NCI-H2227 treated with DMSO at 0.1 percent for 48 hours (cell line): ENCODE data around the gene STARD7.
"Not testable (repeated sequence)": the region's sequence is repeated elsewhere in the genome, so short reads cannot be mapped to it uniquely, and the experiment has no call there.

Experiments used
- DNase-seq: peaks from one replicate; lab custom pipeline; 2025; lab: John Stamatoyannopoulos, UW

The STARD7 gene

DNA sequence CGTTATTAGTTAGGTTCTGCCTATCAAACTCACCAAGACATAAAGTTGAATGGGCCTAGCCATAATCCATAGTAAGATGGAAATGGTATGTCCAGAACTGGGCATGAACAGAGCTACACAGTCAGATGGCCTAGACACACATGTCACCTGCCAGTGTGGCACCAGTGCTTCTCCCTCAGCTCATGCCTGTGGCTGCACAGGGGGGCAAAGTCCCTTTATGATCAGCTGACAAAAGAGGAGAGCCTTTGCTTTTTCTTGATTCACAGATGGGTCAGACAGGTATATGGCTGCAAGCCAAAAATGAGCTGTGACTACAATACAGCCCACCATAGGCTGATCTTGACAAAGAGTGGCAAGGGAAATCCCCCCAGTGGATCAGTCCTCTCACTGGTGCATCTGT, 28.3 kb upstream of the STARD7 start:
- no peak for DNase-seq

DNA sequence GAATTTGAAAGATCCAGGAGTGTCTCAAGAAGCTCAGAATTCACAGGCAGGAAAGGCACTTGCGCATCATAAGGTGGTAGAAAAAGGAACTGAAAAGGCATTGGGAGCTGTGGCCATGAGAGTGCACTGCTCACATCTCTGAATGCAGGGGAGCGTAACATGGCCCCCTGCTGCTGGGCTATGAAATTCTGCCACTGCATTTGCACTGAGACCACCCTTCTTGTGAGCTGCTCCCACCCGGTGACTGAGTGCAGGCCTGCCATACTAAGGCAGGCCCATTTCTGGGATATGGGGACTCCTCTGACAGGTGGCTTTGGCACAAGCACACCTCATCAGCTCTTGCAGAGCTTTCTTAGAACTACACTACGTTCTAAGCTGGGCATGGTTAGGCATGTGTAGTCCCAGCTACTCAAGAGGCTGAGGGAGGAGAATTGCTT, 25.3 kb upstream of the STARD7 start:
- no peak for DNase-seq

DNA sequence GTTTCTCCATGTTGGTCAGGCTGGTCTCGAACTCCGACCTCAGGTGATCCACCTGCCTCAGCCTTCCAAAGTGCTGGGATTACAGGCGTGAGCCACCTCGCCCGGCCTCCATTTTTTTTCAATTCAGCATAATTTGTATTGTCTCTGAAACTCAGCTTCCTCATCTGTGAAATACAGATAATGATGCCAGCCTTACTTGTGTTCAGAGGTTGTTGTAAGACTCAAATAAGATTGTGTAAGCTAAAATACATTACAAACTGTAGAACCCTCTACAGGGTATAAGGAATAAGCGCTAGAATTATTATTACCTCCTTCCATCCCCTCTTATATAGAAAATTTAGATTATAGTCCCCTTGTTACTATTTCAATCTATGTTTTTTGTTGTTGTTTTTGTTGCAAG, 24.8 kb upstream of the STARD7 start:
- no peak for DNase-seq

GRCh38 chr2:96231316-96231715, 22.7 kb upstream of the STARD7 start:
- no peak for DNase-seq

- DNase-seq, result no peak
These were observed 16.4 kb upstream of the STARD7 start for GRCh38 chr2:96225016-96225533.

DNA sequence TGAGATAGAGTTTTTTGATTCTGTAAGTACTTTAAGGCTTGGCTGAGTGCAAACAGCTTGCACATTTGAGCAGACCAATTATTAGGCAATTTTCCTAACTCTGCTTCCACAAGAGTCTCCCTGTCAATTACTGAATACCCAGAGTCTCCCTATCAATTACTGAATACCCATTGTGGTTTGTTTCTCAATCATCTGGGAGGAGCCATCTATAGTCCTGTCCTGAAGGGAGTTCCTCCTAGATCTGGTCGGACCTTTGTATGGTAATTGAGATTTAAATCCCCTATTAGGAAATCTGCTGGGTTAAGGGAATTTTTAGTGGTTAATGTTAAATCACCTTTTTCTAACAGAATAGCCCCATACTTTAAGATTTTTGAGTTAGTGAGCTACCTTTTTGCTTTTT, 12.5 kb upstream of the STARD7 start:
- DNase-seq, result not testable (repeated sequence)

- DNase-seq, result not testable (repeated sequence)
These were observed 11.3 kb upstream of the STARD7 start for GRCh38 chr2:96219959-96220358.

- no peak for DNase-seq
These were observed 10.0 kb upstream of the STARD7 start for GRCh38 chr2:96218508-96219131.

DNA sequence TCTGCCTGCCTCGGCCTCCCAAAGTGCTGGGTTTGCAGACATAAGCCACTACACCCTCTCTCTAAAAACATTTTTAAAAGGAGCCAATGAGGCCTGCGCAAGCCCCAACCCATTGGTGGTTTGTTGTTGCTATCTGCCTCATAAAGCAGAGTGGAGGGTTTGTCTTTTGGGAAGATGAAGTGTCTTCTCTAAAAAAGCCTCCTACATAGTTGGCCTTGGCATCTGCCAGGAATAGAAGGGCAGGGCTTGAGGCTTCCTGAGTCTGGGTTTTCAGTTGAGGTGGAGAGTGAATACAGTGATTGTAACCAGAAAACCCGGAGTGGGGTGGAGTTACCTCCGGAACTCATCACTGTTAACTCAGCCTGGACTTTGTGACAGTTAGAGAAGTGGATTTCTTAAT, 5.9 kb upstream of the STARD7 start:
- no peak for DNase-seq

- no peak for DNase-seq
These were observed 4.8 kb upstream of the STARD7 start for GRCh38 chr2:96213379-96213778.

- DNase-seq, result no peak
These were observed 3.7 kb upstream of the STARD7 start for GRCh38 chr2:96212339-96212738.

DNA sequence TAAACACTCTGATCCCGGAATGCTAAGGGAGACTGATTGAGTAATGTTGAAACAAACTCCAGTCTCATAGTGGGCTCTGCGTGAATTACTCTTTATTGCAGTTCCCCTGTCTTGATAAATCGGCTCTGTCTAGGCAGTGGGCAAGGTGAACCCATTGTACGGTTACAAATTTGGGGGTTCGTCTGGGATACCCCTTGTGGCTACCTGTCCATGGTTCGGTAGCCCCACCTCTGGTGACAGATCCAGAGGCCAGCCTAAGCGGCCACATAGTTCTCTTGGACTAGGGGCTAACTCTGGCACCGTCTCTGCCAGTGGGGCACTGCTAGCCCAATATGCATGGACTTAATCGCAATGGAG, 1.1 kb upstream of the STARD7 start:
- DNase-seq, result no peak

DNA sequence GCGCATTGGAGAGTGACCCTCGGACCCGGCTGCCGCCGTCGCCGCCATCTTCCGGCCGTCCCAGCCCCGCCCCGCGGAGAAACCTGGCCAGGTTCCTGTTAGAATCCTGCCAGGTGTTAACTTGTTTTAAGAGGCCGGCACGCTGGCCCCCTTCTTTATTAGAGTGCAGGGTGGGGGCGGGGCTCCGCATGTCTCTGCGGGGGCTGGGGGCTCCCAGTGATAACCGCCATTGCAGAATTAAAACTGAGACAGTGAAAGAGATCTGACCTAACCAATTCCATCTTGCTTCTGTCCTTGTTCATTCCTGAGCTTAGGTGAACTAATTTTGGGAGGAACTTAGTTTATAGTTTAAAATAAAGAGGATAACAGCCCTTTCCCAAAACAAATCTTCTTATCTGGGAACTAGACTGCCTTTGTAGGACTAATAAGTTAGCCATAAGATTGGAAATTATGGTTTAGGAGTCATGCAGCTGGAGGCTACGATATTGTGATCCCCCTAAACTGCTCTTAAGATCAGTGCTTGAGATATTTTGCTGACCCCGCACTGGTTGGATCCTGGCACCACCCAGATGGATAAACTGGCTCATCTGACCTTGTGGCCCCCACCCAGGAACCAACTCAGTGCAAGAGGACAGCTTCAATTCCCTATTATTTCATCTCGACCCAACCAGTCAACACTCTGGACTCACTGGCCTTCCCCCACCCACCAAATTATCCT, 543 bp upstream of the STARD7 start:
- no peak for DNase-seq

DNA sequence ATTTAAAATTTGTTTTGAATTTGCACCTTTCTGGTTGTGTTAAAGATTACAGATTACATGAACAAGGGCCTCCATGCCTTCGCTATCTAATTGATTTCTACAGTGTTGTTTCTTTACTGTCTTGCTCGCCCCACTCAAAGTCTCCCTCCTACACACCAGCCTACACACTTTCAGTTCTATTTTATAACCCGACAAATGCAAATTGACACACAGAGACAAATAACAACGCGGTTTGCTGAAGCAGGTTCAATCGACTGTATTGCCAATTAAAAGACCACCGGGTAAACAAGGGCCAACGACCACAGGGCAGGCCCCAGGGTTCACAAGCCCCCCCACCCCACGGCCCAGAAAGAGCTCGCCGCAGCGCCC, 869 bp downstream of the STARD7 start:
- DNase-seq, result no peak

DNA sequence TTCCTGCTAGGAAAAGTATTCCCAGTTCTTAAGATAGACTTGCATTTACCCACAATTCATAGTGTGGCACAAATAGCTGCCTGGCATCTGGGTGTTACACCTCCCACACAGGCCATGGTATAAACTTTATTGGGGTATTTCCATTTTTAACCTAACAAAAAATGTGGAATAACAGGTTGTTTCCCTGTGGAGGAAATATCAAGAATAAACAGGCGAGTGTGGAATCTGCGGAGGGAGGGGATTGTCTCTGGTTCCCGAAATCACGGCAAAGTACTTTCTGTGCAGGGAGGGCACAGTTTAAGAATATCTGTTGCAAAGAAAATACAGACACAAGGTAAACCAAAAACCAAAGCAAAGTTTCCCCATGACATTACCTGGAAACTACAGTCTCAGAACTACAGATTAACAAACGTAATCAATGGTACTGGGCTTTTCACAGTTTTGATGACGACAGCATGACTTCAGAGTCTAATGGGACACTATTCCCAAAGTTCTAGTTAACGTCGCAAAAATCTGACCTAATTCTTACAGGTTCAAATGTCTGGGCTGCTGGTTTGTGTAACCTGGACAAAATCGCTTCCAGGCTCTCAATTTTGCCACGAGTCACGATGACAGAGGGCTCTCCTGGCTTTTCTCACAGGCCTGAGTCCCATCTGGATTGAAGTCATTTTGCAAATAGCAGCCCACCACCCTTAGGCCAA, 1.4 kb downstream of the STARD7 start:
- no peak for DNase-seq

DNA sequence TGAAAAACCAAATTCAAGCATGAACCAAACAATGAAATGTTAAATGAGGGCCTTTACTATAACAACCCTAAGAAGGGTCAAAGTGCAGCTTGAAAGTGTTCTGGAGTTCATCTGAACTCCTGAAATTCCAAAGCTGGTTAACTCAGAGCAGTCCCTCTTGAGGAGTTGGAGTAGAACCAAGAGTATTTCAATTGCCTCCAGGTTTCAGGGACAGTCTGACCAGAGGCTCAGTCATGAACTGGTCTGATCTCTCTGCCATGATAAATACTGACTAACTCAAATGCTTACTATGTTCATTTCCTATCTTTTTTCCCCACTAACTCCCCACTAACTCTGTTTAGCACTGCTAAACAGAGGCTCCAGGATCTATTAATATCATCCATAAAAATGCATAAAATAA, 2.7 kb downstream of the STARD7 start:
- no peak for DNase-seq

DNA sequence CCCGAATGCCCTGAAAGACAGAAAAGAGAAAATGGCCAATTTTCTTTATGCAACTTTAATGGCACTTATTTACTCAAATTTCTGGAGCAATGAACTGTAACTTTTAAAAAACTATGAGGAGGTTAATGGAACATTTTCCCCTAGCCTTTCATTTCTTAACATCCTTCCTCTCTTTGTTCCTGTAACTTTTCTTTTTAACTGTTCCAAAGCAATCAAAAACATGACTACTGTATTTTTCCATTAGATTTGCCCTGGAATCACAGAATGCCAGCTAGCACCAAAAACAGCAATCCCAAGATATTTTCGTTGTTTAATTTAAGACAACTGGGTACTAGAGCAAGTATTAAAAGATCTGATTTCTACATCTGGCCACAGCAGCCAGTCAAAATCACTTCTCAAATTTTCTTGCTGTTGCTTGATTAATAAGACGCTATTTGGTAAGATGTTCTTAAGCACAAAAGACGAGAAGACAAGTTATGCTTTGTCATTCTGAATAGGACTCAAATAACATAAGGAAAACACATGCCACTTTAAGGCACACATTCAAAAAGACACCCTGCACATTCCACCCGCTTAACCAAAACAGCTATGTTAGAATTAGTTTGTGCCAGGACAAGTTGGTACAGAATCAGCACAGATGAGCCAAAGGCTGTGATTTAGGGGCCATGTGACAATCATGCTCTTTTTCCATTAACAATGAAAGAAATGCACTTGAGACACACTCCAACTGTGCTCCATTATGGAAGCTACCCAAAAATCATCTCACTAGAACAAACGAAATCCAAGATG, 3.6 kb downstream of the STARD7 start:
- DNase-seq, result peak; percentile 71

- no peak for DNase-seq
These were observed 5.2 kb downstream of the STARD7 start for GRCh38 chr2:96203130-96204028.

- no peak for DNase-seq
These were observed 6.3 kb downstream of the STARD7 start for GRCh38 chr2:96202152-96202854.

- DNase-seq, result no peak
These were observed 7.3 kb downstream of the STARD7 start for GRCh38 chr2:96201338-96201737.

DNA sequence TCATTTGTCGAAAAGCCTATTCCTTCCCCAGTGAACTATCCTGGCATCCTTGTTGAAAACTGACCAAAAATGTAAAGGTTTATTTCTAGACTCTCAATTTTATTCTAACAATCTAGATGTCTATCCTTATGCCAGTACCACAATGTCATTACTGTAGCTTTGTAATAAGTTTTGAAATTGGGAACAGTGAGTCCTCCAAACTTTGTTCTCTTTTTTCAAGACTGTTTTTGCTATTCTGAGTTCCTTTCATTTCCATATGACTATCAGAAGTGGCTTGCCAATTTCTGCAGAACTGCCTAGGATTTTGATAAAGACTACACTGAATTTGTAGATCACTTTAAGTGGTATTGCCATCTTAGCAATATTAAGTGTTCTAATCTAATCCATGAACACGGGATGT, 9.7 kb downstream of the STARD7 start:
- DNase-seq, result no peak
